NCI-H2107 treated with DMSO at 0.1 percent for 48 hours (cell line): ENCODE data around the gene NEMP1.
A peak's percentile ranks its signal among the peaks of the same experiment; 100 is the strongest.
"Not testable (repeated sequence)": the region's sequence is repeated elsewhere in the genome, so short reads cannot be mapped to it uniquely, and the experiment has no call there.

Experiments
- DNase-seq: peaks from one replicate; lab custom pipeline; 2025; ENCODE audit not compliant: unreplicated experiment; lab: John Stamatoyannopoulos, UW

The NEMP1 gene, protein sequence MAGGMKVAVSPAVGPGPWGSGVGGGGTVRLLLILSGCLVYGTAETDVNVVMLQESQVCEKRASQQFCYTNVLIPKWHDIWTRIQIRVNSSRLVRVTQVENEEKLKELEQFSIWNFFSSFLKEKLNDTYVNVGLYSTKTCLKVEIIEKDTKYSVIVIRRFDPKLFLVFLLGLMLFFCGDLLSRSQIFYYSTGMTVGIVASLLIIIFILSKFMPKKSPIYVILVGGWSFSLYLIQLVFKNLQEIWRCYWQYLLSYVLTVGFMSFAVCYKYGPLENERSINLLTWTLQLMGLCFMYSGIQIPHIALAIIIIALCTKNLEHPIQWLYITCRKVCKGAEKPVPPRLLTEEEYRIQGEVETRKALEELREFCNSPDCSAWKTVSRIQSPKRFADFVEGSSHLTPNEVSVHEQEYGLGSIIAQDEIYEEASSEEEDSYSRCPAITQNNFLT

DNA sequence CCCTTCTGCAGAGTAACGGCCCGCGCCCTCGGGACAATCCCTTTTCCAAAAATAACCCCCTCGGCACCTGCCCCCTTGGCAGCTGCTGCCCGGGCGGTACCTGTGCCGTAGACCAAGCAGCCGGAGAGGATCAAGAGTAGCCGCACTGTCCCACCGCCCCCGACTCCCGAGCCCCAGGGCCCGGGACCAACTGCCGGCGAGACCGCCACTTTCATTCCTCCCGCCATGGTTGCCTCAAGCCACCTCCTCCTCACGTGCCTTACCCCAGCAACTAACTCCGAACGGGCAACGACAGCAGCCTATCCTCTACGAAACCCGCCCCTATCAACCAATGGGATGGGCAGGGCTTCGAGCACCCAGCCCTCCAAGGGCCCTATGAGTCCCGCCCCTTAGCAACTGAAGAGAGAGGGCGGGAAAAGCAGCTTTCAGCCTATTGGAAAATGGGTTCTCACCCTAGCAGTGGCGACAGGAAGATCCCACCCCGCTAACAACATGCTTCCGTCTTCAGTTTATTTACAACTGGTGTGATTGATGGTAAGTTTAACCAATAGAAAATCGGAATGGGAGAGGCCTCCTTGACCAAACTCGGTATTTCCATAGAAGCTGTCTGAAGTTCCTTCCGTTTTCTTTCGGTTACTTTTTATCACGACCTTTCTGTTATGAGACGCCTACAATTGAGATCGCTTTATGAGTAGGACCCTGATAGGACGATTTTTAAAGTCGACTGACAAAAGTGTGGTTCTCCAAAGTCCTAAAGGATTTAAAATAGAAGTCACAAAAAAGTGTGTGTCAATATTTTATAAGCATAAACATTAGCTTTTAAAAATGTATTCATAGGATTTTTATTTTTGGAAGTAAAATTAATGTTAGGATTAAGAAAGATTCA is at the start of gene NEMP1:
Gene NEMP1 (minus strand): TSS at position 273 of the 886 bp plus-strand sequence. CDS start 46 bp downstream, at position 227.
- DNase-seq, result peak; percentile 100

DNA sequence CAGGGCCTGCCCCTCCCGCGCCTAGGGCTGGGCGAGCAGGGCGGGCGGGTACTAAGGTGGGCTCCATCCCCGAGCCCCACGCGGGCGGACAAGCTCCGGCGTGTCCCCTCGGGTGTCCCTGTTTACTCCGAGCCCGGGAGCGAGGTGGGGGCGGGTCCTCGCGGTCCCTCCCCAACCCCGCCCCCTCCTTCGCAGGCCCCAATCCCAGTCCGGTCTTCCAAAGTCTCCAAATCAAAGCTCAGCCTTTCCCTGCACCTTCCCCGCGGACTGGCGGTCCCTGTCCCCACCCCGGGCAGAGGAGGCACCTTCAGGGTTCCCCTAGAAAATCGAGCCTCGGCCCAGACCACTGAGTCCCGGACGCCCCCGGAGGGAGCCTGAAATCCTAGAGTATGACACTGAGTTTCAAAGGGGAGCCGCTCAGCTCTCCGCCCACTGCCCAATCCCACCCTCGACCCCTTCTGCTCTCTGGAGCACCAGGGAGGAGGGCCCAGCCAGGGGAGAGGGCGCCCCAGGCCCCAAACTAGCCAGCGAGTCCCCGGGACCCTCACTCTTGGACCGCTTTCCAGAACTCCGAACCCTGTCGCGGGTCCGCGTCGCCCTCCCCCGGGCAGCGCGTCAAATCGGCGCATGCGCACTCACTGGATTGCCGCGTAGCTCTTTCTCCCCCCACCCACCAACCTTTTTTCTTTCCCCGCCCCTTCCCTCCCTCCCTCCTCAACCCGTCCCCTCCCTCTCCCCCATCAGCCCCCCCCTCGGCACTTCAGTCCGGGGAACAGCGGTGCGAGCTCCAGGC is 49.3 kb upstream of the NEMP1 start, which contains the start of gene LRP1:
Gene LRP1 (plus strand): TSS at position 758 of the 793 bp plus-strand sequence. CDS start 482 bp downstream, outside the sequence.
- peak; percentile 69 for DNase-seq

DNA sequence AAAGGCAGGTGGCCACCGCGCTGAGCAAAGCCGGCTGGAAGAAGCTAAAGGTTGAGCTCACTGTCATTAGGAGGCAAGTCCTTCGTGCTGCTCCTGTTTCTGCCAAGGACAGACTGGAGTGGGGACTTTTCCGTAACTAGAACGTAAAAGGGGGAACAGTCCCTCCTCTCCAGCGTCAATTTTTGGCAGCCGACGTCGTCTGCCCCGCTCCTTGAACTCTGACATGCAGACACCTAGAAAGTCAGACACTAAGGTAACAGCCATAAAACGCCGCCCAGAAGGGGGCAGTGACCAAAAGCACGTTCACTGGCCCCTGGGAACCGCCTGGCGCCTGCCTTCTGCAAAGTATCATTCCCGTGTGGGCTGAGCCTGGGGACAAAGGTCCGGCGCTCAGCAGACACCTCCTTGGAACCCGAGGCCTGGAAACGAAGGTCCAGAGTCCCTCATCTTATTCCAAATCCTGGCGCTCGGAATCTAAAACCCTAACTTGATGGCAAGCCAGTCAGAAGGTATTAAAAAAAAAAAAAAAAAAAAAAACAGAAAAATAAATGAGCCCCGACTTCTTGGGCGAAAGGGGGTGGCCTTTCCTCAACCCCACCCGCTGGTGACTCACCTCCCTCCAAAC is 48.6 kb upstream of the NEMP1 start:
- DNase-seq, result peak; percentile 40

DNA sequence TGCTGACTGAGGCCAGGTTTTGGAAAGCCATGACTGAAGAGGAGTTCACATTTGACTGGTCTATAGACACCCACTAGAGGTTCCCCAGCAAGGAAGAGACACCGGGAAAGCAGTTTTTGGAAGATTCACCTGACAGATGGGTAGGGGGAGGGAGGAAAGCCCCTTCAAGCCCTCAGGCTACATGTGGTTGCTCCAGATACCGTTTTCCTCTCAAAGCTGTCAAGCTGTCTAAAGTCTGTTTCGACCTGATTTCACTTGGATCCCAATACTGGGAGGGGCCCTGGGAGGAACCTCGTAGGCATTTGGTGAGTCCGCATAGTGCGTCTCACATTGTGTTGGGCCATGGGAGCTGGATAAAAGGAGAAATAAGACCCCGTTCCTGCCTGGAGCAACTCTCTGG is 48.0 kb upstream of the NEMP1 start:
- DNase-seq, result no peak

DNA sequence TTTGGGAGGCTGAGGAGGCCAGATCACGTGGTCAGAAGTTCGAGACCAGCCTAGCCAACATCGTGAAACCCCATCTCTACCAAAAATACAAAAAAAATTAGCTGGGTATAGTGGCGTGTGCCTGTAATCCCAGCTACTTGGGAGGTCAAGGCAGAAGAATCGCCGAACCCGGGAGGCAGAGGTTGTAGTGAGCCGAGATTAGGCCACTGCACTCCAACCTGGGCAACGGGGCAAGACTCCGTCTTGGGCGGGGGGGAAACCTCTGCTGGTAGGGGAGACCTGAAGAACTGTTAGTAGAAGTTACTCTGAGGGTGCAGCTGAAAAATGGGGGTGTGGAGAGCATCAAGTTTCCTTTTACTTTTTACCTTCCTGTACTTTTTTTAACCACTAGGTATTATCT is 47.5 kb upstream of the NEMP1 start:
- DNase-seq, result no peak

DNA sequence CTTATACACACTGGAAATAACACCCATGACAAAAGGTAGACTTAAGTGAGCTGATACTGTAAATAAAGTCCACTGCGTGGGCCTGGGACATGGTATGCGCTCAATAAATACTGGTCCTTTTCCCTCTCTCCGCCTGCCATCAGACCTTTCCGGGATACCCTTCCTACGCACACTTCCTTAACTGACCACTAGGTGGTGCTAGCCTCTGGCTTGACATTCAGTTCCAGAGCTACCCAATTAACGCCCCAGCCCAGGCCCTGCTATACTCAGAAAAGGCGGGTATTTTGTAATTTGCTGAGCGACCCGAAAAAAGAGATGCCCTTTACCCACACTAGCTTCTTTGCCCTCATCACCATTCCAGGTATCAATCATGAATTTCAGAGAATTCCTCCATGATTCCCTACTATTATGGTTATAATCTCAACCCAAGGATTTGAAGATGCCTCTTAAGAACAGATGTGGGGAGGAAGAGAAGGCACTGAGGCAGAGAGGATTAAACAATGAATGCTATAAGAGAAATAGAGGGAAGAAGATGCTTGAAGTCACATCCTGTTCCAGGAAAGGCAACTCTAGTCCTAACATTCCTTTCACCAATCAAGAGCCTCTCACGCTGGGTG is 45.8 kb upstream of the NEMP1 start:
- peak; percentile 87 for DNase-seq

DNA sequence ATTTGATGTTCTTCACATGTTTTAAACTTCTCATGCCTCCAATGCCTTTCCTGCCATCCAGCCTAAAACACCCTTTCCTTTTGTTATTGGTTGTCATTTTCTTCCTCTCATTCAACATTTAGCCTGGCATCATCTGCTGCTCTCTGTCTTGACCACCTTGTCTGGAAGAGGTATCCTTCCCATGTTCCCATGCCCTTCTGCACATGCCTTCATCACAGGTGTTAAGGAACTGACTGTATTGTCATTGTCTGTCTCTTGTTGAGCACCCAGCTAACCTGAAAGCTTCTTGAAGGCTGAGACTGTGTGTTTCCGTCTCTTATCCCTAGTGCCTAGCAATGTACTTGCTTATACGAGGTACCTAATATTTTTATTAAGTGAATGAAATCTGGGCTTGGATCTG is 45.2 kb upstream of the NEMP1 start:
- no peak for DNase-seq

DNA sequence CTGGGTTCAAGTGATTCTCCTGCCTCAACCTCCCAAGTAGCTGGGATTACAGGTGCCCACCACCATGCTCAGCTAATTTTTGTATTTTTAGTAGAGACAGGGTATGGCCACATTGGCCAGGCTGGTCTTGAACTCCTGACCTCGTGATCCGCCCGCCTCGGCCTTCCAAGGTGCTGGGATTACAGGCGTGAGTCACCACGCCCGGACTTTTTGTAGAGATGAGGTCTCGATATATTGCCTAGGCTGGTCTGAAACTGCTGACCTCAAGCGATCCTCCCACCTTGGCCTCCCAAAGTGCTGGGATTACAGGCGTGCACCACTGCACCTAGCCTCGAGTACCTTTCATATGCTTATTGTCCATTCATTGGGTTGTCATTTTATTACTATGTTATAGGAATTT is 42.1 kb upstream of the NEMP1 start:
- DNase-seq, result not testable (repeated sequence)

DNA sequence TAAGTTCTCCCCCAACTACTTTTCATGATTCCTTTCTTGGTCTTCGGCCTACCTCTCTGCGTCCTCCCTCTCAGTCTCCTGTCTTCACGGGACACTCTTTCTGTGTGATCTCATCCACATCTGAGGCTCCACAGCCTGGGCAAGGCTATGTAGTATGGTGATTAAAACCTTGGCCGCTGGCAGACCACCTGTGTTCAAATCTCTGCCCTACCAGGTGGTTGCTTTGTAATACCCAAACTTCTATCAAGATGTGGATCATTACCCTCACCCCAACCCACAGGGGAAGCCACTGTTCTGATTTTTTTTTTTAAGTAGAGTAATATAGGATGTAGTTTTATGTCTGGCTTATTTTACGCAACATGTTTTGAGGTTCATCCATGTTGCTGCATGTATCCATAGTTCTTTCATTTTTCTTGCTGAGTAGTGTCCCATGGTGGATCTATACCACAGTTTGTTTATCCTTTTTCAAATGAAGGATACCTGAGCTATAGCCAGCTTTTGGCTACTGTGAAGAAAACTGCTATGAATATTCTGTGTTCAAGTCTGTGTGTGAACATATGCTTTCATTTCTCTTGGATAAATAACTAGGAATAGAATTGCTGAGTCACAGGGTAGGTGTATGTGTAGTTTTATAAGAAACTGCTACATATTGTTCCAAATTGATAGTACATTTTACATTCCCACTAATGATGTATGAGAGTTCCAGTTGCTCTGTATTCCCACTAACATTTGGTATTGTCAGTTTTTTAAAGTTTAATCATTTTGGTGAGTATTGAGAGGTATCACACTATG is 40.9 kb upstream of the NEMP1 start:
- DNase-seq, result no peak

DNA sequence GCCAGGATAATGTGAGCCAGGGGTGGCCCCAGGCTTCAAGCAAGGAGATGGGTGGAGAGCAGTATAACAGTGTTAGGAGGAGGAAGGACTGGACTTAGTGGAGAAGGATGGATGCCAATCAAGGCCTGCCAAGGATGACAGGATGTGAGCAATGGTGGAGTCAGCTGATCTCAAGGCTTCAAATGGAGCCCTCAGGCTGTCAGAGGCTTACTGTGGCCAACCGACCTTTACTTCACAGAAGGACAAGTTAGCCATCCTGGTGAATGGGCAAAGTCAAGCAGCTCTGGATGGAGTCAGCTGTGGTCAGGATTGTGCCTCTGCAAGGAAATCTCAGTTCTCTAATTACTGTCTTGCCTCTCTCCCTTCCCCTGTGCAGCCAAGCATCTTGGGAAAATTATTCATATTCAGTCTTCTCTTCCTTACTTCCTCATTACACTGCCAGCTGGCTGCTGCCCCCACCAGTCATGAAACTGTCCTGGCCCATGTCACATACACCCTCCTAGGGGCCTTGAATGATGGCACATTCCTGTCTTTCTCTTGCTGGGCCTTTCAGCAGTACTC is 40.2 kb upstream of the NEMP1 start:
- no peak for DNase-seq

DNA sequence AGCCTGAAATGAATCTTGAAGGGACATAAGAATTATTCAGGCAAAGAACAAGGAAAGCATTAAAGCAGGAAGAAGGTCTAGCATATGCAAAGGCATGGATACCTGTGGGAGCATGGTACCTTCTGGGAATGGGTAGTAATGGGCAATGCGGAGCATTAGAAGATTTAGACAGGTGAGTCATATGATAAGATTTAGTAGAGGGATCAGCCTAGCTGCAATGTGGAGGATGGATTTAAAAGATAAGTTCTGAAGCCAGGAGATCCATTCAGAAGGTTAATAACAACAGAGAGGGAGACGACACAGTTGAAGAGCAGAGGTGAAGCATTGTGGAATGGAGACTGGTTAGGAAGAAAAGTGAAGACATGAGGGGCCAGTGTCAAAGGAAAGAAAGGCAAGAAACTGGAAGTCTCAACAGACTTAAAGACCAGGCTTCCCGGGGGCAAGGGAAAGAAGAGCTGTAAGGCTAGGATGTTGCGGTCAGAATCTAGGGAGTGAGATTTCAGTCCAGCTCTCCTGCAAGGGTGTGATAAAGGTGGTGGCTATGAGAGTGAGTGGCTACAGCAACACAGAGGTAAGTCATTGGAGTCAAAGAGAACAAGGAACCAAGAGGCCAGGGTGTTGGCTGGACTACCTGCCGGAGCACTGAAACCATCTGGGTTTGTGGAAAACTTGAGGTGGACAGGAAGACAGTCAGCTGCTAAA is 38.1 kb upstream of the NEMP1 start:
- DNase-seq, result no peak

DNA sequence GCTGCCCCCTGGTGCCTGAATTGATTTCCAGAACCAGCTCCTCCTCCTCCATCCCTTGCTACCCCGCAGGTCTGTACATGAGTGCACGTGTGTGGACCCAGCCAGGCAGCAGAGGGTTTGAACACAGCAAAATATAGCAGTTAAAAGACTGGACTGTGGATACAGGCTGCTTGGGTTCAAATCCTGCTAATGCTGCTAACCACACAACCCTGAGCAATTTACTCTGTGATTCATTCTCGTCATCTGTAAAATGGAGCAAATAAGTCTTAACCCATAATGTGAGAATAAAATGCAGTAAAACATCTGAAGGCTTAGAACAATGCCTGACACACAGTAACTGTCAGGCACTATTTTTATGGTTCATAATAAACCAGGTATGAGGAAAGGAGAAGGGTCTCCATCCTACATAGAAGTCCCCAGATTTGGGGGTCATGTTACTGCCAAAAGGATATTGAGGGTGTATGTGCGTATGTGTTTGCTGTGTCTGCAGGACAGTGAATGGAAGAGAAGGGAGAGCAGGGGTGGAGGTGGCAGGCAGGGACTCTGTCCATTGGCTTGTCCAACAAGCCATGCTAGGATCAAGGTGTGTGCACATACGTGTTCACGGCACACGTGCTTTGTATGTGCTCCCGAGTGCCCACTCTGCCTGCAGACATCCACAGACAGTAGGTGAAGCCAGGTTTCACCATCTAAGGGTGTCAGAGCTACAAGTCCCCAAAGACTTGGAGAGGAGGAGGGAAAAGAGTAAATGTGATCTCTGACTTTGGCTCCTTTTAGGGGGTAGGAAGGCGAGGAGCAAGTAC is 34.1 kb upstream of the NEMP1 start:
- no peak for DNase-seq

DNA sequence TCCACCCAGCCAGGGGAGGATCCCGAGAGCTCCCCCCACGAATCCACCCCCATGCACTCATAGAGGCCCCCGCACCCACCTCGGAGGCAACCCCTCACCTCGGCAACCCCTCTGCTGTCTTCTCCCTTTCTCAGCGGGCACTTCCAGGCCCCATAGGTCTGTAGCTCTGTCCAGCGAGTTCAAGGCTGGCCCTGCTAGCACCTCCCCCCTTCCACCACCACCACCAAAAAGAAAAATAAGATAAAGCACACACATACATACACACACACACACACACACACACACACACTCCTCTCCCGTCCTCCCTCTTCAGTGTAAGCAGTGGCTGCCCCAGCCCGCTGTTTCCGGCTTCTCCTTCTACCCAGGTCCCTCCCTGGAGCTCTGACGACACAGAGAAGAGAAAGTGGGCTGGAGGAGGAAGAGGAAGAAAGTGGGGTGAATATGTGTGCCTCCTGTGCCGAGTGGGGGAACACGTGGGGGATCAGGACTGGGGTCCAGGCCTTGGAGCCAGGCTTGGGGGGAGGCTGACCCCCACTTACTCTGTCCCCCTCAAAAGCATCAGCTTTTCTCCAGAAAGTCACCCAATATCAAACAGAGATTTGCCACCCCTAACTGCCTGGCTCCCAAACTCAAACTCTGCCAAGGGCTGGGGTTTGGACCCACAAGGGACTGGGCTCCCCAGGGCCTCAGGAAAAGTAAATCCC is 32.6 kb upstream of the NEMP1 start, which contains the start of gene STAT6:
Gene STAT6 (minus strand): TSS at position 332 of the 704 bp plus-strand sequence. CDS start 3,084 bp downstream, outside the sequence.
- peak; percentile 20 for DNase-seq

DNA sequence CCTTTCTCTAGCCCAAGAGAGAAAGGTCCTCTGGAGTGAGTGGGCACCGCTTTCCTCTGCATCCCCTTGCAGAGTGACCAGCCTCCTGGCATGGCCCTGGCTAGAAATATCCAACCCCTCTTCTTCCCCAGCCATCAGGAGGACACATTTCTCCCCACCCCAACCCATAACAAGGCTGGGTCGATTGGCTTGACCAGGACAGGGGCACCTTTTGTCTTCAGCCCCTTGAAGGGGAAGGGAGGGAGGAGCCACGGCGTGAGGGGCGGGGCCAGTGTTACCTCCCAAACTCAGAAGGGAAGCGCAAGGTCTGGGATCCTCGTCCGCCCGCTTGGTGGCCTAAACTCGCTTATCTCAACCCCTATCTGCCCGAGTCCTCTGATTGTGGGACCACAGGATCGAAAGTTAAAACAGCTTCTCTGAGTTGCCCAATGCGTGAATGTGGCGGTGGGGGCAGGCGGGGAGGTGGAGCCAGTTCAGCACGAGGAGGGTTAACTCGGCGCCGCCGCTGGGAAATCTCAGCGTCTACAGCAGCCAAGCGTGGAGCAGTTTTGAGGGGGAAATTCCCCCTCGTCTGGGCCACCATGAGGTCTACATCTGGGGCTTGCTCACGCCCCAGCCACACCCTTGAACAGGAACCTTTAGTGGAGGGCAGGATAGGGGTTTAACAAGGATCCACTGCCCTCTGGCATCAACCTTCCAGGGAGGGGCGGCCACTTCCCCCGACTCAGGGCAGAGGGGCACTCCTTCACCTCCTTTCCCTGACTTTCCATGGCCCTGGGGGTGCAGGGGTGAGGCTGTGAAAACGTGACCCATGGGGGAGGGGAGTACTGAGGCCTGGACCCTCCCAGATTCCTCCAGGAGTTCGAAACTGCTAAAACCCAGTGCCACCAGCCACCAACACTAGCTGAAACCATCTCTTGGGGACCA is 31.8 kb upstream of the NEMP1 start:
- no peak for DNase-seq

DNA sequence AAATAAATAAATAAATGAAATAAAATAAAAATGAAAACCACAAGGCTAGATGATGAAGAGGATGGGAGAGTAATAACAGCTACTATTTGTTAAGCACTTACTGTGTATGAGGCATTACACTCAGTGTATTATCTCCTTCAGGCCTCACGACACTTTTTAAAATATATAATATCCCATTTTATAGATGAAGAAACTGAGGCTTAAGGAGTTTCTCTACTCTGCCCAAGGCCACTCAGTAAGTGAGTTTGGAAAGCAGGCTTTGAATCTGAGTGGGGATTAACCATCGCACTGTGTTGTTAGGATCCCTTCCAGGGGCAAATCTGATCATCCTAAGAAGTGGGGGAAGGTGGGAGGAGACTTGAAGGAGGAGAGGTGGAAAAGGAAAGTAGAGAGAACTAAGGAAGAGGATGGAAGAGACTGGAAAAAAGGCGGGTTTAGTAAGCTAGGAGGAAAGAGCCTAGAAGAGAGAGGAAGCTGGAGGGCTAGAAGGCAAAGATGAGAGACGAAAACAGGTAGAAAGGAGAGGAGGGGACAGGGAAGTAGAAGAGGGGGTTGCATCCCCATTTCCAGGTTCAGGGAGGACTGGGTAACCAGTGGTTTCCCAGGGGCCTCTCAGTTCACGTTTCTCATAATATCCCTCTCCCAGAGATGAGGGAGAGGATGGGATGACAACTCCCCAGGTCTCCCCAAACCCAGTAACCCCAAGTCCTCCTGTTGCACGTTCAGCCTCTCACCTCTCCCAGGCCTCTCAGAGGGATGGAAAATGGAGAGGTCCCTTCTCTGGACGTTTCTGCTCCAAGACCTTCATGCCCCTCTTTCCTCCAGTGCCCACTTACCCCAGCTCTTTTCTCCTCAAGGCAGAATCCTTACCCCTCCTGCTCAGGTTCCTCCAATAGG is 30.9 kb upstream of the NEMP1 start:
- no peak for DNase-seq
